ENCODE data around the gene C2orf76.

- no peak for TF ChIP-seq MAX (IDR thresholded peaks at IDR 0.05)
- TF ChIP-seq YY1 (IDR thresholded peaks at IDR 0.05; ENCODE audit: low read depth): no peak
- no peak for TF ChIP-seq EP300 (IDR thresholded peaks at IDR 0.05; ENCODE audit: borderline replicate concordance)
- TF ChIP-seq REST (IDR thresholded peaks at IDR 0.05; ENCODE audit: low read depth): no peak
Observed at GRCh38 chr2:119289093-119289492, 77.5 kb downstream of the C2orf76 start.

Measured in Ishikawa (cell line).